ENCODE measurements around the gene C5orf63. TPM values are rescaled to one million over a fixed set of nuclear protein-coding genes. Genes with fewer than 3 reads are reported as not detected.

Gene C5orf63
- total and polyA plus RNA-seq, 2 of the 13 experiments (the other 11 are each of a cell fraction or from before 2014, with no cell fraction given): 7.9 to 8.8 TPM

DNA sequence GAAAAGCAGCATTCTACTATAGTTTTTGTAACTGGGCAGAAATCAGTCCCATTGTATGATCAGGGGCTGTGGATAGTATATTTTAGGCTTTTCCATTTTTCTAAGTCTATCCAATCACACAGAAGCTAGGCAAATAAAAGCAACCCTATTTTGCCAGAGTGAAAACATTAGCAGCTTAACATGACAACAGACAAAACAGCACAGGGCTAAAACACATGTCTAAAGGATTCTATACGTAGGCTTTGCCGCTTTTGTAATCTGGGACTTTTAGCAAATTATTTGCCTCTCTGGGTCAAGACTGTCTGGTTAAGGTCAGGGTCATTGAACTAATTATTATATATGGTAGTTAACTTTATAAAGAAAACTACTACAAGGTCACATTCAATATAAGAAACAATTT is 47.1 kb downstream of the C5orf63 start:
- Histone ChIP-seq H3K4me1 (ENCODE audit: insufficient read depth, low read length) (peaks cover 63% of the 10 kb centered on the region), H3K4me2 (ENCODE audit: low read depth, low read length) (no peak overlapping the region), H2AFZ (ENCODE audit: low read length) (no peak overlapping the region), H3K36me3 (replicated peaks in 1 of 2; ENCODE audit: control insufficient read depth in 1 of 2, insufficient read depth in 2 of 2, low read length in 2 of 2) (no peaks in the 10 kb centered on the region), H3K9ac (ENCODE audit: insufficient read depth, low read depth, low read length) (no peak overlapping the region), H3K4me3 (replicated peaks in 1 of 3; ENCODE audit: insufficient read depth in 1 of 3, low read depth in 2 of 3, low read length in 3 of 3) (no peak overlapping the region), H3K79me2 (ENCODE audit: insufficient read depth, low read length) (peaks cover 3% of the 10 kb centered on the region), H3K27me3 (ENCODE audit: control insufficient read depth in 1 of 2, insufficient read depth in 2 of 2, low read length in 2 of 2) (no peaks in the 10 kb centered on the region), H4K20me1 (ENCODE audit: insufficient read depth, low read length) (no peaks in the 10 kb centered on the region), H3K9me3 (ENCODE audit: low read length) (no peaks in the 10 kb centered on the region), H3K27ac (ENCODE audit: extremely low read length, insufficient read depth, low read length) (no peak overlapping the region)
- BruUV-seq (replicated peaks): no TSS peak
- DNase-seq (ENCODE audit: low spot score) (no peak), FAIRE-seq (no peak), ATAC-seq (no peak)
- in situ Hi-C loops (cut with HindIII; ENCODE audit: extremely low pct_ligation_motif_present, low pct_unique_long_range_greater_than_20kb) (loop anchor here (25.0 kb wide), 1 partner anchor 364 kb away; no protein-coding TSS in a partner anchor), intact Hi-C loops (cut with micrococcal nuclease; ENCODE audit: unreplicated experiment) (loop anchor here (5.0 to 10.0 kb wide), 2 partner anchors 54 to 661 kb away; no protein-coding TSS in a partner anchor)
- WGBS (ENCODE audit: low lambda C conversion rate): 80% methylated on average over 2 of the region's 2 CpGs
- ChIA-PET CTCF (ENCODE audit: low intra/inter-chr PET ratio, low total read pairs) (no interaction called here), POLR2A (no interaction called here)
- TF ChIP-seq ZSCAN12 (CRISPR knock-in tag; IDR thresholded peaks at IDR 0.05) (no peak), IRX3 (CRISPR knock-in tag; IDR thresholded peaks at IDR 0.05; ENCODE audit: borderline replicate concordance, low read depth) (no peak), FLYWCH1 (CRISPR knock-in tag; IDR thresholded peaks at IDR 0.05) (no peak), MTA1 (CRISPR knock-in tag; IDR thresholded peaks at IDR 0.05; ENCODE audit: borderline replicate concordance) (no peak), ZNF383 (CRISPR knock-in tag; IDR thresholded peaks at IDR 0.05; ENCODE audit: borderline replicate concordance) (no peak), CREB1 (IDR thresholded peaks at IDR 0.05) (no peak), CREB1 (CRISPR knock-in tag; IDR thresholded peaks at IDR 0.05) (no peak), SRSF9 (IDR thresholded peaks at IDR 0.05; ENCODE audit: borderline replicate concordance, insufficient read depth, low read depth, low read length, poor library complexity, severe bottlenecking) (no peak), SP2 (CRISPR knock-in tag; IDR thresholded peaks at IDR 0.05) (no peak)
- TF ChIP-seq, protein P1, sequence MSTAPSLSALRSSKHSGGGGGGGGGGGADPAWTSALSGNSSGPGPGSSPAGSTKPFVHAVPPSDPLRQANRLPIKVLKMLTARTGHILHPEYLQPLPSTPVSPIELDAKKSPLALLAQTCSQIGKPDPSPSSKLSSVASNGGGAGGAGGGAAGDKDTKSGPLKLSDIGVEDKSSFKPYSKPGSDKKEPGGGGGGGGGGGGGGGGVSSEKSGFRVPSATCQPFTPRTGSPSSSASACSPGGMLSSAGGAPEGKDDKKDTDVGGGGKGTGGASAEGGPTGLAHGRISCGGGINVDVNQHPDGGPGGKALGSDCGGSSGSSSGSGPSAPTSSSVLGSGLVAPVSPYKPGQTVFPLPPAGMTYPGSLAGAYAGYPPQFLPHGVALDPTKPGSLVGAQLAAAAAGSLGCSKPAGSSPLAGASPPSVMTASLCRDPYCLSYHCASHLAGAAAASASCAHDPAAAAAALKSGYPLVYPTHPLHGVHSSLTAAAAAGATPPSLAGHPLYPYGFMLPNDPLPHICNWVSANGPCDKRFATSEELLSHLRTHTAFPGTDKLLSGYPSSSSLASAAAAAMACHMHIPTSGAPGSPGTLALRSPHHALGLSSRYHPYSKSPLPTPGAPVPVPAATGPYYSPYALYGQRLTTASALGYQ (CRISPR knock-in tag; IDR thresholded peaks at IDR 0.05): no peak
- TF ChIP-seq, protein P2, sequence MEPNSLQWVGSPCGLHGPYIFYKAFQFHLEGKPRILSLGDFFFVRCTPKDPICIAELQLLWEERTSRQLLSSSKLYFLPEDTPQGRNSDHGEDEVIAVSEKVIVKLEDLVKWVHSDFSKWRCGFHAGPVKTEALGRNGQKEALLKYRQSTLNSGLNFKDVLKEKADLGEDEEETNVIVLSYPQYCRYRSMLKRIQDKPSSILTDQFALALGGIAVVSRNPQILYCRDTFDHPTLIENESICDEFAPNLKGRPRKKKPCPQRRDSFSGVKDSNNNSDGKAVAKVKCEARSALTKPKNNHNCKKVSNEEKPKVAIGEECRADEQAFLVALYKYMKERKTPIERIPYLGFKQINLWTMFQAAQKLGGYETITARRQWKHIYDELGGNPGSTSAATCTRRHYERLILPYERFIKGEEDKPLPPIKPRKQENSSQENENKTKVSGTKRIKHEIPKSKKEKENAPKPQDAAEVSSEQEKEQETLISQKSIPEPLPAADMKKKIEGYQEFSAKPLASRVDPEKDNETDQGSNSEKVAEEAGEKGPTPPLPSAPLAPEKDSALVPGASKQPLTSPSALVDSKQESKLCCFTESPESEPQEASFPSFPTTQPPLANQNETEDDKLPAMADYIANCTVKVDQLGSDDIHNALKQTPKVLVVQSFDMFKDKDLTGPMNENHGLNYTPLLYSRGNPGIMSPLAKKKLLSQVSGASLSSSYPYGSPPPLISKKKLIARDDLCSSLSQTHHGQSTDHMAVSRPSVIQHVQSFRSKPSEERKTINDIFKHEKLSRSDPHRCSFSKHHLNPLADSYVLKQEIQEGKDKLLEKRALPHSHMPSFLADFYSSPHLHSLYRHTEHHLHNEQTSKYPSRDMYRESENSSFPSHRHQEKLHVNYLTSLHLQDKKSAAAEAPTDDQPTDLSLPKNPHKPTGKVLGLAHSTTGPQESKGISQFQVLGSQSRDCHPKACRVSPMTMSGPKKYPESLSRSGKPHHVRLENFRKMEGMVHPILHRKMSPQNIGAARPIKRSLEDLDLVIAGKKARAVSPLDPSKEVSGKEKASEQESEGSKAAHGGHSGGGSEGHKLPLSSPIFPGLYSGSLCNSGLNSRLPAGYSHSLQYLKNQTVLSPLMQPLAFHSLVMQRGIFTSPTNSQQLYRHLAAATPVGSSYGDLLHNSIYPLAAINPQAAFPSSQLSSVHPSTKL (CRISPR knock-in tag; IDR thresholded peaks at IDR 0.05): no peak
- TF ChIP-seq, protein P3, sequence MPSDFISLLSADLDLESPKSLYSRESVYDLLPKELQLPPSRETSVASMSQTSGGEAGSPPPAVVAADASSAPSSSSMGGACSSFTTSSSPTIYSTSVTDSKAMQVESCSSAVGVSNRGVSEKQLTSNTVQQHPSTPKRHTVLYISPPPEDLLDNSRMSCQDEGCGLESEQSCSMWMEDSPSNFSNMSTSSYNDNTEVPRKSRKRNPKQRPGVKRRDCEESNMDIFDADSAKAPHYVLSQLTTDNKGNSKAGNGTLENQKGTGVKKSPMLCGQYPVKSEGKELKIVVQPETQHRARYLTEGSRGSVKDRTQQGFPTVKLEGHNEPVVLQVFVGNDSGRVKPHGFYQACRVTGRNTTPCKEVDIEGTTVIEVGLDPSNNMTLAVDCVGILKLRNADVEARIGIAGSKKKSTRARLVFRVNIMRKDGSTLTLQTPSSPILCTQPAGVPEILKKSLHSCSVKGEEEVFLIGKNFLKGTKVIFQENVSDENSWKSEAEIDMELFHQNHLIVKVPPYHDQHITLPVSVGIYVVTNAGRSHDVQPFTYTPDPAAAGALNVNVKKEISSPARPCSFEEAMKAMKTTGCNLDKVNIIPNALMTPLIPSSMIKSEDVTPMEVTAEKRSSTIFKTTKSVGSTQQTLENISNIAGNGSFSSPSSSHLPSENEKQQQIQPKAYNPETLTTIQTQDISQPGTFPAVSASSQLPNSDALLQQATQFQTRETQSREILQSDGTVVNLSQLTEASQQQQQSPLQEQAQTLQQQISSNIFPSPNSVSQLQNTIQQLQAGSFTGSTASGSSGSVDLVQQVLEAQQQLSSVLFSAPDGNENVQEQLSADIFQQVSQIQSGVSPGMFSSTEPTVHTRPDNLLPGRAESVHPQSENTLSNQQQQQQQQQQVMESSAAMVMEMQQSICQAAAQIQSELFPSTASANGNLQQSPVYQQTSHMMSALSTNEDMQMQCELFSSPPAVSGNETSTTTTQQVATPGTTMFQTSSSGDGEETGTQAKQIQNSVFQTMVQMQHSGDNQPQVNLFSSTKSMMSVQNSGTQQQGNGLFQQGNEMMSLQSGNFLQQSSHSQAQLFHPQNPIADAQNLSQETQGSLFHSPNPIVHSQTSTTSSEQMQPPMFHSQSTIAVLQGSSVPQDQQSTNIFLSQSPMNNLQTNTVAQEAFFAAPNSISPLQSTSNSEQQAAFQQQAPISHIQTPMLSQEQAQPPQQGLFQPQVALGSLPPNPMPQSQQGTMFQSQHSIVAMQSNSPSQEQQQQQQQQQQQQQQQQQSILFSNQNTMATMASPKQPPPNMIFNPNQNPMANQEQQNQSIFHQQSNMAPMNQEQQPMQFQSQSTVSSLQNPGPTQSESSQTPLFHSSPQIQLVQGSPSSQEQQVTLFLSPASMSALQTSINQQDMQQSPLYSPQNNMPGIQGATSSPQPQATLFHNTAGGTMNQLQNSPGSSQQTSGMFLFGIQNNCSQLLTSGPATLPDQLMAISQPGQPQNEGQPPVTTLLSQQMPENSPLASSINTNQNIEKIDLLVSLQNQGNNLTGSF (CRISPR knock-in tag; IDR thresholded peaks at IDR 0.05): no peak
- TF ChIP-seq, protein P4, sequence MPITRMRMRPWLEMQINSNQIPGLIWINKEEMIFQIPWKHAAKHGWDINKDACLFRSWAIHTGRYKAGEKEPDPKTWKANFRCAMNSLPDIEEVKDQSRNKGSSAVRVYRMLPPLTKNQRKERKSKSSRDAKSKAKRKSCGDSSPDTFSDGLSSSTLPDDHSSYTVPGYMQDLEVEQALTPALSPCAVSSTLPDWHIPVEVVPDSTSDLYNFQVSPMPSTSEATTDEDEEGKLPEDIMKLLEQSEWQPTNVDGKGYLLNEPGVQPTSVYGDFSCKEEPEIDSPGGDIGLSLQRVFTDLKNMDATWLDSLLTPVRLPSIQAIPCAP (CRISPR knock-in tag; IDR thresholded peaks at IDR 0.05; ENCODE audit: low read depth): no peak
